Lower lobe of right lung (tissue), 2 donors: ENCODE measurements around the gene AFAP1. TPM values are rescaled to one million over a fixed set of nuclear protein-coding genes. Genes with fewer than 3 reads are reported as not detected.

Experiments
- ATAC-seq, 2 donors: fragments of 200-7000 bp; cut with Tn5 transposase; one replicate each; pipeline ENCODE4 v1.9.1; 2020 to 2022; ENCODE audit warnings: mild to moderate bottlenecking in 2 of 2, moderate library complexity in 2 of 2
- DNase-seq: peaks from one replicate; pipeline ENCODE4 v3.0.0-alpha.2; 2020
- H3K27ac ChIP-seq: fragments of 200-600 bp; one replicate; pipeline ENCODE4 v1.8.0; 2022
- H3K27me3 ChIP-seq: fragments of 200-600 bp; one replicate; pipeline ENCODE4 v1.8.0; 2022; ENCODE audit warnings: low read depth
- H3K36me3 ChIP-seq: fragments of 200-600 bp; one replicate; pipeline ENCODE4 v1.8.0; 2022; ENCODE audit warnings: mild to moderate bottlenecking
- H3K4me1 ChIP-seq: fragments of 200-600 bp; one replicate; pipeline ENCODE4 v1.8.0; 2022
- H3K4me3 ChIP-seq: fragments of 200-600 bp; one replicate; pipeline ENCODE4 v1.8.0; 2022; ENCODE audit warnings: mild to moderate bottlenecking
- H3K9me3 ChIP-seq: fragments of 200-600 bp; one replicate; pipeline ENCODE4 v1.8.0; 2022
- intact Hi-C: fragments of 100-400 bp; cut with DNase I; formaldehyde crosslinking; loops from one replicate; pipeline ENCODE4 v1.11.0; 2022
- total RNA-seq: library from RNA; stranded (reverse); fragmentation: NEBNext Ultra II Directional; extraction: Animal tissue kit (Norgen Biotek cat#: 25700); gene quantifications from one replicate; pipeline ENCODE4 v1.2.1, GENCODE V29; 2021
- TF ChIP-seq, protein P1 (sequence below): fragments of 200-600 bp; IDR thresholded peaks from one replicate; pipeline ENCODE4 v1.8.0; 2022; ENCODE audit warnings: antibody characterized with exemption, mild to moderate bottlenecking
- donor health status: DM: no; HTN: yes; CAD: no; lungs with severe emphysema.

Gene AFAP1
- total RNA-seq, 1 donor from 2014 or later: 21.0 TPM

DNA sequence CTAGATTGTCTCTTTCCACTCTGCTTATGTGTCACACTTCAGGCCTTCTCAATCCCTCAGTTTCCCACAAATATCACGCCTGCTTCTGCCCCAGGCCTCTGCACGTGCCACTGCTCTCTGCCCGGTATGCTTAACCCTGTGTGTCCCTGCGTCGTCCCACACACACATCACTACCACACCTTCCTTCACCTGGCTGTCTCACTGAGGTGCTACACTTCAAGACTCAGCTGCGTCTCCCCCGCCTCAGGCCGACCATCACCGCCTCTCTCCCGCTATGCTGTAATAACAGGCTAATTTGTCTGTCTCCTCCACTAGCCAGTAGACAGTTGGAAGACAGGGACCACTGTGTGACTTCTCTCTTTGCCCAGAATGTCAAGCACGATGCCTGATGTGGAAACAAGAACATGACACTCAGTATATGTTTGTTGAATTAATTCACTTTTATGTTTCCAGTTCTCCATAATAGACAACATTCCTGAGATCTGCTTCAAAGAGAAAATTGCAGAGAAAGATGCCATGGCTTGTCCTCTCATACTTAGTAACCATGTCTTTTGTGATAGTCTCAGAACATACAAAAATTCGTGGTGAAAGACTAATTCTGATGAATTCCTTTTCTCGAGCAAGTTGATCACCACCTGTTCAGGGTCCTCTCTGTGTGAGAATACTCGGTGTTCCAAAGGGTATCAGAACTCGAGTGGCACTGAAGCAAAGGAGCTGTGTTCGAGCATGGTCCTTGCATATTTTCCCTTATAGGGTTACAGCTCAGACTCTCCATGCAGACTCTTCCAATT is 54.2 kb downstream of the AFAP1 start:
- intact Hi-C loops: no loop called here
- no peaks in the 10 kb centered on the region for H3K27me3 ChIP-seq
- no peak overlapping the region for H3K4me3 ChIP-seq
- DNase-seq (no peak), ATAC-seq (no peak)
- H3K36me3 ChIP-seq: no peaks in the 10 kb centered on the region
- TF ChIP-seq, protein P1, sequence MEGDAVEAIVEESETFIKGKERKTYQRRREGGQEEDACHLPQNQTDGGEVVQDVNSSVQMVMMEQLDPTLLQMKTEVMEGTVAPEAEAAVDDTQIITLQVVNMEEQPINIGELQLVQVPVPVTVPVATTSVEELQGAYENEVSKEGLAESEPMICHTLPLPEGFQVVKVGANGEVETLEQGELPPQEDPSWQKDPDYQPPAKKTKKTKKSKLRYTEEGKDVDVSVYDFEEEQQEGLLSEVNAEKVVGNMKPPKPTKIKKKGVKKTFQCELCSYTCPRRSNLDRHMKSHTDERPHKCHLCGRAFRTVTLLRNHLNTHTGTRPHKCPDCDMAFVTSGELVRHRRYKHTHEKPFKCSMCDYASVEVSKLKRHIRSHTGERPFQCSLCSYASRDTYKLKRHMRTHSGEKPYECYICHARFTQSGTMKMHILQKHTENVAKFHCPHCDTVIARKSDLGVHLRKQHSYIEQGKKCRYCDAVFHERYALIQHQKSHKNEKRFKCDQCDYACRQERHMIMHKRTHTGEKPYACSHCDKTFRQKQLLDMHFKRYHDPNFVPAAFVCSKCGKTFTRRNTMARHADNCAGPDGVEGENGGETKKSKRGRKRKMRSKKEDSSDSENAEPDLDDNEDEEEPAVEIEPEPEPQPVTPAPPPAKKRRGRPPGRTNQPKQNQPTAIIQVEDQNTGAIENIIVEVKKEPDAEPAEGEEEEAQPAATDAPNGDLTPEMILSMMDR: no peak
- H3K4me1 ChIP-seq: peaks cover 13% of the 10 kb centered on the region
- H3K27ac ChIP-seq: no peak overlapping the region
- peaks cover 10% of the 10 kb centered on the region for H3K9me3 ChIP-seq

DNA sequence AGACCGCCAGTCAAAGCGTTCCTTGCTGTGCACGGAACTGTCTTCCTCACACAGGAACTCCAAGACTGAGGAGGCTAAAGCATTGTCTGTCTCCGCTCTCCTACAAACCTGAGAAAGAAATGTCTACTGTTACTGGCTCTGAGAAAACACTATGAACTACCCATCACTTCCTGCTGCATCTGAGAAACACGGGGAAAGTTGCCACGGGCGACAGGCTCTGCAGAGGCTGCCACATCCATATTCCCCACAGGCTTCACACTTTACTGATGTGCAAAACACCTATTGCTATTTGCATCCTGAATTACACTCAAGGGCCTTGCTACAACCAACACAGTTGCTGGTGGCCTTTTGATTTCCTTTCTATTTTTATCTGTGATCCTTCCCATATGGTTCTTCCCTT is 59.0 kb downstream of the AFAP1 start:
- H3K27me3 ChIP-seq: no peaks in the 10 kb centered on the region
- no peaks in the 10 kb centered on the region for H3K36me3 ChIP-seq
- H3K9me3 ChIP-seq: no peaks in the 10 kb centered on the region
- H3K27ac ChIP-seq: no peak overlapping the region
- TF ChIP-seq, protein P1: no peak
- intact Hi-C loops: no loop called here
- no peak for DNase-seq
- peaks cover 9% of the 10 kb centered on the region for H3K4me1 ChIP-seq
- ATAC-seq: no peak
- H3K4me3 ChIP-seq: no peak overlapping the region

DNA sequence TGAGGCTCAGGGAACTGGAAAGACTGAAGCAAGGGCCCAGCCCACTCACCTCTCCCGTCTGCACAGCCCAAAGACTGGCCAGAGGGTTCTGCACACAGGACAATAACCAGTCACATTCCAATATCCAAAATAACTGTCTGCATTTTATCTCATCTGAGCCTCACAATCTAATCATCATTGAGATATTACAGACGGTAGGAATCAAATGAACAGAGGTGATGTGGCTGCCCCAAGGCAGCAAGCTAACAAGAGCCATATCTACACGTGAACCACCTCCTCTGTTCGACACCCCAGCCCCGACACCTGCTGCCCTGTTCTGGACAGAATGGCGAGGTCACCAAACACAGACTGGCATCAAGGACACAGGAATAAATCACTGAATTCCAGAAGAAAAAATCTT is 60.5 kb downstream of the AFAP1 start:
- no peaks in the 10 kb centered on the region for H3K36me3 ChIP-seq
- intact Hi-C loops: no loop called here
- no peaks in the 10 kb centered on the region for H3K9me3 ChIP-seq
- DNase-seq: no peak
- peaks cover 9% of the 10 kb centered on the region for H3K4me1 ChIP-seq
- H3K27me3 ChIP-seq: no peaks in the 10 kb centered on the region
- no peak overlapping the region for H3K27ac ChIP-seq
- TF ChIP-seq, protein P1: no peak
- H3K4me3 ChIP-seq: no peak overlapping the region
- ATAC-seq: no peak

DNA sequence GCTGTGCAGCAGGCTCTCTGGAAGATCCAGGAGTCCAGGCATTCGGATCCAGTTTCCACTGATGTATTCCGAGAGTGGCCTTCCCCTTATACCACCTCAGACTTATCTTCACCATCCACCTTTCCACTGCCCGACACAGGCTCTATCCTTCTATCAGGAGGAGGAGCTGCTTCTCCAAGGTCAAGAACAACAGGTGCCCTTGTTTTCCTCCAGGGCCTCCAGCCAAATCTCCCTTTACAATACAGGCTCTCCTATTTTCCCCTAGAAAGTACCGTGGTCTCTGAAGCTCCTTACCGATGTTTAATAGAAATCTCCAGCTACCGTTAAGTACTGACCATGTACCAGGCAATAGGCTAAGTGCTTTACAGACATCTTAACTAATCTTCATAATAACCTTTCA is 61.3 kb downstream of the AFAP1 start:
- Histone ChIP-seq H3K4me1 (peaks cover 9% of the 10 kb centered on the region), H3K27ac (no peak overlapping the region), H3K9me3 (no peaks in the 10 kb centered on the region), H3K36me3 (no peaks in the 10 kb centered on the region), H3K4me3 (no peak overlapping the region), H3K27me3 (no peaks in the 10 kb centered on the region)
- TF ChIP-seq, protein P1: no peak
- intact Hi-C loops: no loop called here
- no peak for ATAC-seq
- DNase-seq: no peak

DNA sequence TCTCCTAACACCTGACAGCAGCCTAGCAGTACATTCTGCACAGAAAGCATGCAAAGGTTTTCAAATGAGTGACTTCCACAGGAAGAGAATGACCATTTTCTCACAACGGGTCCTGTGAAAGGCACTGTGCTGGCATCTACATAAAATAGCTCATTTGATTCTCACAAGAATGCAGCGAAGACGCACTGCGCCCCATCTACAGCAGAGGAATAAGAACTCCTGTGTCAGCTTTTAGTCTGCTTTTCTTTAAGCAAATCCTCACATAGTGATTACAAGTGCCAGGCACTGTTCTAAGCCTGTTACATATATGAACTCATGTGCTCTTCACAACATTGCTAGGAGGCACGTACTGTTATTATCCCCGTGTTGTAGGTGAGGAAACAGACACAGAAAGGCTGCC is 62.5 kb downstream of the AFAP1 start:
- Histone ChIP-seq H3K4me3 (no peak overlapping the region), H3K36me3 (no peaks in the 10 kb centered on the region), H3K27me3 (no peaks in the 10 kb centered on the region), H3K9me3 (no peaks in the 10 kb centered on the region), H3K27ac (no peak overlapping the region), H3K4me1 (peaks cover 9% of the 10 kb centered on the region)
- ATAC-seq: no peak
- TF ChIP-seq, protein P1: no peak
- intact Hi-C loops: no loop called here
- no peak for DNase-seq
